HuH-7 (cell line): ENCODE data around the gene HCK.

Experiments
- DNase-seq: peaks from one replicate; pipeline ENCODE4 v3.0.0; 2011; ENCODE audit warnings: low spot score

HCK gene

GRCh38 chr20:32057656-32058184 is 5.7 kb downstream of the HCK start:
- DNase-seq = no peak

- no peak for DNase-seq
Measured at GRCh38 chr20:32059189-32059588, 7.1 kb downstream of the HCK start.

- no peak for DNase-seq
Measured at GRCh38 chr20:32062776-32063170, 10.7 kb downstream of the HCK start.

- no peak for DNase-seq
Measured at GRCh38 chr20:32063695-32064094, 11.7 kb downstream of the HCK start.

GRCh38 chr20:32064667-32065066 is 12.6 kb downstream of the HCK start:
- DNase-seq = no peak

- no peak for DNase-seq
Measured at GRCh38 chr20:32067234-32067821, 15.3 kb downstream of the HCK start.

GRCh38 chr20:32068174-32068573 is 16.1 kb downstream of the HCK start:
- no peak for DNase-seq

GRCh38 chr20:32069711-32070110 is 17.7 kb downstream of the HCK start:
- DNase-seq = no peak

GRCh38 chr20:32070282-32070681 is 18.2 kb downstream of the HCK start:
- DNase-seq = no peak

- no peak for DNase-seq
Measured at GRCh38 chr20:32070690-32071213, 18.7 kb downstream of the HCK start.

GRCh38 chr20:32071395-32072167 is 19.5 kb downstream of the HCK start:
- DNase-seq = no peak

- no peak for DNase-seq
Measured at GRCh38 chr20:32072168-32072750, 20.2 kb downstream of the HCK start.

- no peak for DNase-seq
Measured at GRCh38 chr20:32075534-32075933, 23.5 kb downstream of the HCK start.

- DNase-seq = no peak
Measured at GRCh38 chr20:32077190-32077589, 25.1 kb downstream of the HCK start.

- no peak for DNase-seq
Measured at GRCh38 chr20:32078322-32078721, 26.3 kb downstream of the HCK start.

GRCh38 chr20:32078791-32079190 is 26.7 kb downstream of the HCK start:
- no peak for DNase-seq

- DNase-seq = no peak
Measured at GRCh38 chr20:32079655-32080109, 27.6 kb downstream of the HCK start.

- DNase-seq = no peak
Measured at GRCh38 chr20:32080783-32081182, 28.7 kb downstream of the HCK start.

- DNase-seq = no peak
Measured at GRCh38 chr20:32083469-32083868, 31.4 kb downstream of the HCK start.

- no peak for DNase-seq
Measured at GRCh38 chr20:32087070-32087469, 35.0 kb downstream of the HCK start.

GRCh38 chr20:32088759-32089158 is 36.7 kb downstream of the HCK start:
- no peak for DNase-seq

GRCh38 chr20:32089637-32090362 is 37.8 kb downstream of the HCK start:
- DNase-seq = no peak
